Midbrain (tissue), 1 donor: ENCODE data around the gene KRTAP6-3.

Source experiments
- DNase-seq: peaks from one replicate; lab custom pipeline; 2025; lab: John Stamatoyannopoulos, UW

KRTAP6-3 gene

GRCh38 chr21:30625449-30626165 lies 33.4 kb downstream of the KRTAP6-3 start:
- DNase-seq: no peak

- no peak for DNase-seq
Measured at GRCh38 chr21:30628109-30628508, 35.9 kb downstream of the KRTAP6-3 start.

GRCh38 chr21:30629200-30629599 lies 37.0 kb downstream of the KRTAP6-3 start:
- no peak for DNase-seq

GRCh38 chr21:30634906-30635305 lies 42.7 kb downstream of the KRTAP6-3 start, which contains the start of gene KRTAP20-2:
KRTAP20-2 (plus strand) TSS chr21:30635206; CDS start chr21:30635264, 58 bp downstream.
- no peak for DNase-seq

- no peak for DNase-seq
Measured at GRCh38 chr21:30638686-30639085, 46.4 kb downstream of the KRTAP6-3 start.

GRCh38 chr21:30642564-30642963 lies 50.3 kb downstream of the KRTAP6-3 start, which contains the start of gene KRTAP20-3:
KRTAP20-3 (plus strand) TSS chr21:30642864.
- DNase-seq: no peak
